ENCODE data around the gene DENND1B.

DENND1B gene

GRCh38 chr1:197775282-197776262 is at the start of gene DENND1B:
Gene DENND1B, minus strand, starts transcription at chr1:197775480. Its CDS starts 325 bp downstream, at chr1:197775155.
- DNase-seq = peak; percentile 72 to 82 (median 77)

- no peak for DNase-seq
Observed at GRCh38 chr1:197814306-197814705, 39.0 kb upstream of the DENND1B start.

DNA sequence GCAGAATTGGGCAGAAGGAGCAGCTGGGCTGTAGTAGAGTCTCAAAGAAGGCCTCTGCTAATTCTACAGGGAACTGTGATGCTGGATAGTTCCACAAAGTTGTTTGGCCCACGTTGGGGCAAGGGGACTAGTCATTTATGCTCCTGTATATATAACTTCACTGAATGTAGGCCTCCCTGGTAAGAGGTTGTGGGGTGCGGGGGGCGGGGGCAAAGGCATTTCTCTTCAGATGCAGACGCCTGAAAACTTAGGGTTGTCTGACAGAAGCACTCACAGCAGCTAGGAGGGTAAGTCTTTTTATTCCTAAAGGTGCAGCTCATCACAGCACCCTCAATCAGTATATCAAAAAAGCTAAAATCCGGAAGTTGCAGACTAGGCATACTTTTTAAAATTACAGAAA is 38.5 kb upstream of the DENND1B start:
- no peak for DNase-seq

- DNase-seq = no peak
Observed at GRCh38 chr1:197811769-197812168, 36.5 kb upstream of the DENND1B start.

- DNase-seq = no peak
Observed at GRCh38 chr1:197810812-197811211, 35.5 kb upstream of the DENND1B start.

DNA sequence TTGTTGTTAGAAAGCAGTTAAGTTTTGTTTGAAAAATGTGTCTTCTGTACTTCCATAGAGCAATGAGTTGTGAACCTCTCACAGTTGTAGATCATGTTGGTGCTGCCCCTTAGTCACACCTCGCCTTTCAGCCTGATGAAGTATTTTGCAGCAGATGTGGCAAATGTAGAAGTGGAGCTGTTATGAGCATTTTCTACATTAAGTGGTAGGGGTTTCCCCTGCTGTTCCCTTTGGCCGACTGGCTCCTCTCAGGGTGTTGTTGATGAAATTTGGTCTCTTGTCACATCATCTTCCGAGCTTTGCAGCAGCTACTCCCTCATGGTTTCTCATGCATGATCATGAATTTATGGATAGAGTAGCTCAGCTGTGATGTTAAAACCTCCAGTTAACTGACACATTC is 33.6 kb upstream of the DENND1B start:
- peak in 1 of 3 donors; percentile 19 for DNase-seq

DNA sequence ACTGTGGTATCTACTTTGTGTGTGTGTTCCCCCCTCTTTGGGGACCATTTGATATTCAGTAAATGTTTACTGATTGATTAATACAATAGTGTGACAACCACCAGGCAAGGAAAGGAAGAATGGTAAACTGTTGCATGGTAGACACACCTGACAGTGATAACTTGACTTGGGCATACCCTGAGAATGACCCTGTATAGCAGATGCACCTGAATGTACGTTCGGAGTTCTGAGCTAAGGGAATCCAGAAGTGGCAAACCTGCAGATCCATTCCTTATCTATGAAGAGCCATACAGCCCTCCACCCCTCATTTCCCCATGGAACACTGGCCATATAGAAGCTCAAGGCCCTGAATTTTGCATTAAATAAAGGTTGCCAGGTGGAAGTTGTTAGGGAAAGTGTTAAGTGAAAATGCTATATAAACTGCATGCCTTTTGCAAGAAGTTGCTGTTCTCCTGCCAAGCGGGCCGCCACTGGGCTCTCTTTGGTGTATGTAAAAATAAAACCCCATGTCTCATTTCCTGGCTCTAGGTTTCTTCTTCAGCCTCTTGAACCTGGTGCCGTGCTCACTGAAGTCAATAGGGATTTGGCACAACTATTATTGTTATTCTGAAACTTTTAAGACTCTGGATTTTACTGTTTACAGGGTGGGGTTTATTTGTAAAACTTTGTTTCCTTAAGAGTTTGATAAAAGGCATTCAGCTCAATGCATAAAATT is 32.6 kb upstream of the DENND1B start:
- no peak for DNase-seq

DNA sequence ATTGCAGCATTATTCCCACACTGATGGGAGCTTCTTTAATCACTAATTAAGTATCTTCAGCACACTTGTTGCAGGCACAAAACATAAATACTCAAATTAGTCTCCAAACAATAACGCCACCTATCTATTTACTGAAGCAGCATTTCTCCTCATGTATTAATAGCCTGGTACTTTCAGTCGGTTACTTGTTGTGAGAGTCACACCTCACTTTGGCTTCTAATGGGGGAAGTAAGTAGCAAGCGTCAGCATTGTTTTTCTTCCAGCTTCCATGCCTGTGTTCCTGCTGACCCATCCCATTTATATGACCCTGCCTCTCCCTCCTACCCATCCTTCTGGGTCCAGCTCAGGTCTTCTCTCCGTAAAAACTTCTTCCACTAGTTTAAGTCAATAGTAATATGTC is 31.9 kb upstream of the DENND1B start:
- no peak for DNase-seq

DNA sequence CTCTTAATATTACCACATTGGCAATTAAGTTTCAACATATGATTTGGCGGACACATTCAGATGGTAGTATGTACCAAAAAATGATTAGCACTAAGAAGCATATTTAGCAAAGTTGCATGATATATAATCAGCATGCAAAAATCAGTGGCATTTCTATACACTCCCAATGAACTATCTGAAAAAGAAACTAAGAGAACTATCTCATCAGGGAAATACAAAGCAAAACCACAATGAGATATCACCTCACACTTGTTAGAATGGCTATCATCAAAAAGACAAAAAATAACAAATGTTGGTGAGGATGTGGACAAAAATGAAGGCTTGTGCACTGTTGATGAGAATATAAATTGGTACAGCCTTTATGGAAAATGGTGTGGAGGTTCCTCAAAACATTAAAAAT is 31.4 kb upstream of the DENND1B start:
- no peak for DNase-seq

DNA sequence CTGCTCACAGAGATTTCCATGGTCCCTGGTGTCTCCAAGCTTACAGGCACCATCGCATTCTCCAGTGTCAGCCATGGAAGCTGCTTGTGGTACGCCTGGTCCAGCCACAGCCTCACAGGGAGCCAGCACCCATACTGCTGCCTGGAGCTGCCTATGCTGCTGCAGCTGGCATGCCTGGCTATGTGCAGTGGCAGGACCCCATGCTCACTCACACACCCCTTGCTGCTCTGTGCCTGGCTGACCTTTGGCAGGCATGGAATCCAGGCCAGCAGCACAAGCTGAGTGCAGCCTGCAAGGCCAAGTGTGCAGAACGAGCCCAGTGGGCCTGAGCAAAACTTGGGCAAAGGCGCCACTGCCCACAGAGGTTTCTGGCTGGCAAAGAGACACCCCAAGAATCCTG is 26.4 kb upstream of the DENND1B start:
- DNase-seq = no peak

DNA sequence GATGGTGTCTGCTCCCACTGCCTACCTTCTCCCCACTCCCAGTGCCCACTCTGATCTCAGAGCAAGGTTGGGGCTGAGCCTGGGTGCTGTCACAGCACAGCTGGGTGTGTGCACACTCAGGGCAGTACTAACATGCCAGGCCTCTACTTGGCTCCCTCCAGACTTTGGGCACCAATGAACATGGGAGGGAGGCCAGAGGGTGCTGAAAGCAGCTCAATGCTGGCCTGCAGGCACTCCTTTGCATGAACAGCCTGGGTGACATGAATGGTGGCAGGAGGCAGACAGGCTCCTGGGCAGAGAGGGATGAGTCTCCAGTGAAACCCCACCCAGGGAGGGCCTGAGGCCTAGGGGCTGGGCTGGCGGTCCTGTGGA is 25.8 kb upstream of the DENND1B start:
- DNase-seq = no peak

- no peak for DNase-seq
Observed at GRCh38 chr1:197800379-197801110, 25.3 kb upstream of the DENND1B start.

GRCh38 chr1:197799271-197799670 is 24.0 kb upstream of the DENND1B start:
- DNase-seq = peak in 1 of 3 donors; percentile 13

GRCh38 chr1:197798492-197798891 is 23.2 kb upstream of the DENND1B start:
- no peak for DNase-seq

DNA sequence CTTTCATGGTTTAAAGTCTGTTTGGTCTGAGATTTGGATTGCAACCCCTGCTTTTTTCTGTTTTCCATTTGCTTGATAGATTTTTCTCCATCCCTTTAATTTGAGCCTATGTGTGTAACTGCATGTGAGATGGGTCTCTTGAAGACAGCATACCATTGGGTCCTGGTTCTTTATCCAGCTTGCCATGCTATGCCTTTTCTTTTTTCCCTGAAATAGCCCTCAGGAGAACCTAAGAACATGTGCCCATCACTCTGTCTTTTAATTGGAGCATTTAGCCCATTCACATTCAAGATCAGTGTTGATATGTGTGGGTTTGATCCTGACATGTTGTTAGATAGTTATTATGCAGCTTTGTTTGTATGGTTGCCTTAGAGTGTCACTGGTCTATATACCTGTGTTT is 21.7 kb upstream of the DENND1B start:
- DNase-seq = no peak

DNA sequence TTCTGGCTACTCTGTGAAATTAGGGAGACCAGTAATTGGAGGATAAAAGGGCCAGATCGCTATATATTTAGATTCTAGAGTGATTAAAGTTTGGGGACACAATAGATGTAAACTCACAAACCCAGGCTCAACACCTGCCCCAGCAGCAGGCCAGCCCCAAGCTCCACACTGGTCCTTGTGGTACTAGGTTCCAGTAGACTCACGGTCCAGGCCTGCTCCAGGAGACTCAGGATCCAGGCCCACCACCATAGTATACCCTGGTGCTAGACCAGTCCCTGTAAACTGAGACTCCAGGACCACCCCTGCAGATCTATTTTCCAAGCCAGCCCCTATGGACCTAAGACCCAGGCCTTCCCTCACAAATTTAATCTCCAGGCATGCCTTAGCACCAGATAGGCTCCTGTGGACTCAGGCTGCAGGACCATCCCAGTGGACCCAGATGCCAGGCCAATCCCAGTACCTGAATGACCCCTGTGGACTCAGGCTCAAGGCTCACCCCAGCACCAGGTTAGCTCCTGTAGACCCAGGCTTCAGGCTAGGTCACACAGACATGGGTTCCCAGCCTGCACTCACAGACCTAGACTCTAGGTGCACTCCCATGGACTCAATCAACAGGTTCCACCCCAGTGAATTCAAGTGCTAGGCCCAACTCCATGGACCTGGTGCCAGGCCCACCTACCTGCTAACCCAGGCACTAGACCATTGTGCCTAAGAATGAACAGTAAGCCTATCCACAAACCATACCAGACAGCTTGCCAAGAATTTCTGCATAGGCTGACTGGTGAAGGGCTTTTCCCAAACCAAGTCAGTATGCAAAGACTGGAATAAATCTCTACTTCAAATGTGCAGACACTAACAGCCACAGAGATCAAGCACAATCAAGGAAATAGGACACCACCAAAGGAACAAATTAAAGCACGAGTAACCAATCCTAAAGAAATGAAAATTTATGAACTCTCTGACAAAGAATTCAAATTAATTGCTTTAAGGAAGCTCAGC is 13.8 kb upstream of the DENND1B start:
- DNase-seq = no peak

GRCh38 chr1:197787623-197788536 is 12.6 kb upstream of the DENND1B start:
- DNase-seq = no peak

- no peak for DNase-seq
Observed at GRCh38 chr1:197787056-197787455, 11.8 kb upstream of the DENND1B start.

- DNase-seq = no peak
Observed at GRCh38 chr1:197786280-197786679, 11.0 kb upstream of the DENND1B start.

DNA sequence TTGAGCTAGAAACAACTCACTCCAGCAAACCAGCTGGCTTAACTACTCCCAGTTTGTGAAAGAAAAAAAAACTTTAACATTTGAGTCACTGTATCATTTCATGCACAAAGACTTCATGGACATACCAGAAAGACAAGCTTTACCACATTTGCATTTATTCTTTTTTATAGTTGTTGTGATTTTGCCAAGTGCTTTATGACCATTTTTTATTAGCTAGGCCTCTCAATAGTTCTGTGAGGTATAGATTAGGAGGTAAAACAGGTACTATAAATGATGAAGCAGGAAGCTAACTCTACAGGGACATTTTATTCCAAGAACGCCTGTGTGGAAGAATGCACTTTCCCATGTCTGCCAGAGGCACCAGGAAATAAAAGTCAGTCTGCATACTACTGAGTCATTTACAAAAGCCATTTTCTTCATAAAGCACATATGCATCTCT is 8.2 kb upstream of the DENND1B start:
- DNase-seq = no peak

Measured in suppressor macrophage treated with lipopolysaccharide for 1 hour (primary cell).